Hepatocyte (in vitro differentiated cells): ENCODE measurements around the gene EIF2B2. TPM values are rescaled to one million over a fixed set of nuclear protein-coding genes. Genes with fewer than 3 reads are reported as not detected.
"Not testable (repeated sequence)": the region's sequence is repeated elsewhere in the genome, so short reads cannot be mapped to it uniquely, and the experiment has no call there.

Experiments used
- DNase-seq: peaks from one replicate; pipeline ENCODE4 v3.0.0-alpha.2; 2016; ENCODE audit warnings: low spot score
- H2AFZ ChIP-seq: fragments of 200-600 bp; sonication (generic); 2 replicates; pipeline ENCODE4 v1.6.0; 2016; ENCODE audit warnings: antibody characterized with exemption, mild to moderate bottlenecking
- H3K27ac ChIP-seq: fragments of 200-600 bp; sonication (generic); 2 replicates; pipeline ENCODE4 v1.5.1; 2016; ENCODE audit warnings: mild to moderate bottlenecking
- H3K27me3 ChIP-seq: fragments of 200-600 bp; sonication (generic); 2 replicates; pipeline ENCODE4 v1.6.1; 2016
- H3K36me3 ChIP-seq: fragments of 200-600 bp; sonication (generic); replicated peaks from 2 replicates; pipeline ENCODE4 v1.5.1; 2016; ENCODE audit warnings: low read depth; ENCODE audit not compliant: insufficient read depth
- H3K4me1 ChIP-seq: fragments of 200-600 bp; sonication (generic); 2 replicates; pipeline ENCODE4 v1.5.1; 2016; ENCODE audit warnings: mild to moderate bottlenecking, moderate library complexity; ENCODE audit not compliant: insufficient read depth
- H3K4me2 ChIP-seq: fragments of 200-600 bp; sonication (generic); 2 replicates; pipeline ENCODE4 v1.6.0; 2016
- H3K4me3 ChIP-seq: fragments of 200-600 bp; sonication (generic); 2 replicates; pipeline ENCODE4 v1.5.1; 2016; ENCODE audit warnings: mild to moderate bottlenecking
- H3K79me2 ChIP-seq: fragments of 200-600 bp; sonication (generic); 2 replicates; pipeline ENCODE4 v1.6.0; 2017; ENCODE audit warnings: mild to moderate bottlenecking
- H3K9me2 ChIP-seq: fragments of 200-600 bp; sonication (generic); replicated peaks from 2 replicates; pipeline ENCODE4 v1.6.0; 2017; ENCODE audit warnings: mild to moderate bottlenecking; ENCODE audit not compliant: insufficient read depth
- H3K9me3 ChIP-seq: fragments of 200-600 bp; sonication (generic); 2 replicates; pipeline ENCODE4 v1.5.1; 2016; ENCODE audit warnings: low read depth, mild to moderate bottlenecking
- H4K20me1 ChIP-seq: fragments of 200-600 bp; sonication (generic); 2 replicates; pipeline ENCODE4 v1.6.0; 2016; ENCODE audit warnings: mild to moderate bottlenecking; ENCODE audit not compliant: insufficient read depth, poor library complexity, severe bottlenecking
- CTCF ChIP-seq: fragments of 200-600 bp; sonication (generic); IDR thresholded peaks from 2 replicates; pipeline ENCODE4 v1.5.1; 2016; ENCODE audit warnings: antibody characterized with exemption, mild to moderate bottlenecking; ENCODE audit not compliant: poor library complexity
- EZH2 ChIP-seq: fragments of 200-600 bp; sonication (generic); IDR thresholded peaks from 2 replicates; pipeline ENCODE4 v1.6.1; 2016; ENCODE audit warnings: antibody characterized with exemption, mild to moderate bottlenecking, borderline replicate concordance
- EZH2phosphoT487 ChIP-seq: fragments of 200-600 bp; sonication (generic); IDR thresholded peaks from one replicate; pipeline ENCODE4 v1.6.1; 2018; ENCODE audit warnings: antibody characterized with exemption, mild to moderate bottlenecking, low read depth, moderate library complexity; ENCODE audit not compliant: unreplicated experiment, severe bottlenecking
- WGBS: methylation state at CpG from one replicate; pipeline ENCODE4 v1.1.6; 2016; ENCODE audit warnings: low lambda C conversion rate; ENCODE audit errors: missing lambda C conversion rate; 5-methylcytosine and 5-hydroxymethylcytosine counted together
- polyA plus RNA-seq: library from polyadenylated mRNA; unstranded; fragments of >200 nt; fragmentation: Nextera tagmentation; extraction: Ambion mirVana; gene quantifications from 2 replicates; pipeline ENCODE4 v1.2.1, GENCODE V29; 2016
- total RNA-seq: library from RNA; depleted of rRNA; stranded (reverse); fragments of >200 nt; gene quantifications from 2 replicates; pipeline ENCODE4 v1.2.3, GENCODE V29; 2014

Gene EIF2B2
- total and polyA plus RNA-seq, 2 experiments from 2014 or later: 35.7 to 75.6 TPM

- 96% methylated on average over 1 of the region's 1 CpG for WGBS
- H4K20me1 ChIP-seq: no peaks in the 10 kb centered on the region
- no peak overlapping the region for H3K4me2 ChIP-seq
- no peaks in the 10 kb centered on the region for H3K79me2 ChIP-seq
- no peaks in the 10 kb centered on the region for H3K27me3 ChIP-seq
- H2AFZ ChIP-seq: no peak overlapping the region
- no peak overlapping the region for H3K4me3 ChIP-seq
- no peaks in the 10 kb centered on the region for H3K9me3 ChIP-seq
- no peaks in the 10 kb centered on the region for H3K4me1 ChIP-seq
- DNase-seq: no peak
- no peak for TF ChIP-seq CTCF
- TF ChIP-seq EZH2phosphoT487: no peak
- TF ChIP-seq EZH2: no peak
- no peaks in the 10 kb centered on the region for H3K36me3 ChIP-seq
- no peak overlapping the region for H3K27ac ChIP-seq
- no peaks in the 10 kb centered on the region for H3K9me2 ChIP-seq
Measured at GRCh38 chr14:74988993-74989392, 13.7 kb upstream of the EIF2B2 start.

DNA sequence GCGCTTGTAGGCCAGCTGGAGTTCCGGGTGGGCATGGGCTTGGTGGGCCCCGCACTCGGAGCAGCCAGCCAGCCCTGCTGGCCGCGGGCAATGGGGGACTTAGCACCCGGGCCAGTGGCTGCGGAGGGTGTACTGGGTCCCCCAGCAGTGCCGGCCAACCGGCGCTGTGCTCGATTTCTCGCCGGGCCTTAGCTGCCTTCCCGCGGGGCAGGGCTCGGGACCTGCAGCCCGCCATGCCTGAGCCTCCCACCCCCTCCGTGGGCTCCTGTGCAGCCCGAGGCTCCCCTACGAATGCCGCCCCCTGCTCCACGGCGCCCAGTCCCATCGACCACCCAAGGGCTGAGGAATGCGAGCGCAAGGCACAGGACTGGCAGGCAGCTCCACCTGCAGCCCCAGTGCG, 8.5 kb upstream of the EIF2B2 start:
- H3K79me2 ChIP-seq, H3K27me3 ChIP-seq, DNase-seq, H3K9me3 ChIP-seq, H2AFZ ChIP-seq, H3K4me1 ChIP-seq, H3K9me2 ChIP-seq, H3K36me3 ChIP-seq, H3K4me3 ChIP-seq, H3K4me2 ChIP-seq, H4K20me1 ChIP-seq, H3K27ac ChIP-seq: not testable (repeated sequence)
- WGBS: 96% methylated on average over 15 of the region's 28 CpGs

- not testable (repeated sequence) for H3K36me3 ChIP-seq, H3K9me3 ChIP-seq, H3K4me3 ChIP-seq, H4K20me1 ChIP-seq, H3K4me1 ChIP-seq, H2AFZ ChIP-seq, H3K79me2 ChIP-seq, H3K4me2 ChIP-seq, DNase-seq, H3K9me2 ChIP-seq, H3K27me3 ChIP-seq, H3K27ac ChIP-seq
- 91% methylated on average over 7 of the region's 7 CpGs for WGBS
Measured at GRCh38 chr14:74995781-74996180, 6.9 kb upstream of the EIF2B2 start.

- no peak overlapping the region for H3K4me3 ChIP-seq
- H3K9me2 ChIP-seq: no peaks in the 10 kb centered on the region
- TF ChIP-seq EZH2phosphoT487 (no peak), CTCF (no peak), EZH2 (no peak)
- DNase-seq: no peak
- no peaks in the 10 kb centered on the region for H3K27me3 ChIP-seq
- peaks cover 10% of the 10 kb centered on the region for H3K4me1 ChIP-seq
- H4K20me1 ChIP-seq: no peaks in the 10 kb centered on the region
- H3K36me3 ChIP-seq: no peaks in the 10 kb centered on the region
- WGBS: 97% methylated on average over 2 of the region's 2 CpGs
- no peak overlapping the region for H2AFZ ChIP-seq
- H3K79me2 ChIP-seq: peaks cover 24% of the 10 kb centered on the region
- no peak overlapping the region for H3K27ac ChIP-seq
- H3K9me3 ChIP-seq: no peaks in the 10 kb centered on the region
- H3K4me2 ChIP-seq: no peak overlapping the region
Measured at GRCh38 chr14:75001261-75001660, 1.5 kb upstream of the EIF2B2 start.

DNA sequence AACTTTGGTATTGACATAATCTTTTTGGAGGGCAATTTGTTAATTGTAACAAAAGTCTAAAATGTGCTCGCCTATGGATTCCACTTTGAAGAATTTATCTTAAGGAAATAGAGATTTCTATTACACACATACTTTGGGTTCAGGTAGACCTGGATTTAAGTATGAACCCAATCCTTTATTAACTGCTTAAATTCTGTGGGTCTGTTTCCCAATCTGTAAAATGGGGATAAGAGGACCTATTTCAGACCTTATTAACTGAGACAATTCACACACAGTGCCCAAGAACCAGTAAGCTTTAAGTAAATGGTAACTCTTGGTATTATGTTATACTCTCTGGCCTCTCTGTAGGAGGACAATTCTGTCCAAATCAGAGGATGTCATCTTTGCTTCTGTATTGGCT, 822 bp upstream of the EIF2B2 start:
- TF ChIP-seq EZH2phosphoT487: no peak
- no peak for TF ChIP-seq CTCF
- no peak for TF ChIP-seq EZH2
- Histone ChIP-seq H3K4me2 (peak overlapping the region; percentile 73), H3K9me3 (no peaks in the 10 kb centered on the region), H3K9me2 (no peaks in the 10 kb centered on the region), H3K36me3 (no peaks in the 10 kb centered on the region), H3K4me3 (peak overlapping the region; percentile 7), H3K27me3 (no peaks in the 10 kb centered on the region), H3K4me1 (peaks cover 10% of the 10 kb centered on the region), H4K20me1 (no peaks in the 10 kb centered on the region), H2AFZ (peak overlapping the region; percentile 60), H3K79me2 (peaks cover 24% of the 10 kb centered on the region), H3K27ac (peak overlapping the region; percentile 80)
- DNase-seq: no peak
- WGBS: 96% methylated on average over 1 of the region's 1 CpG
